Mesodermal cell (in vitro differentiated cells): ENCODE results near the gene NHS. TPM values are rescaled to one million over a fixed set of nuclear protein-coding genes. Genes with fewer than 3 reads are reported as not detected.
A peak's percentile ranks its signal among the peaks of the same experiment; 100 is the strongest.

Experiments used
- H3K27ac ChIP-seq: 2 replicates; pipeline ENCODE4 v1.7.0; 2013; ENCODE audit warnings: mild to moderate bottlenecking, low read depth, low read length, moderate library complexity; ENCODE audit not compliant: severe bottlenecking
- H3K36me3 ChIP-seq: 2 replicates; pipeline ENCODE4 v1.7.1; 2013; ENCODE audit warnings: mild to moderate bottlenecking, low read length, moderate library complexity; ENCODE audit not compliant: control insufficient read depth, insufficient read depth
- H3K4me1 ChIP-seq: one replicate; pipeline ENCODE4 v1.7.1; 2013; ENCODE audit warnings: mild to moderate bottlenecking, low read length; ENCODE audit not compliant: insufficient read depth, control insufficient read depth, poor library complexity, severe bottlenecking
- H3K4me3 ChIP-seq: 2 replicates; pipeline ENCODE4 v1.7.0; 2013; ENCODE audit warnings: low read length, control low read depth, mild to moderate bottlenecking; ENCODE audit not compliant: insufficient read depth, poor library complexity, severe bottlenecking; ENCODE audit errors: extremely low read depth
- H3K9me3 ChIP-seq: 2 replicates; pipeline ENCODE4 v1.7.1; 2013; ENCODE audit warnings: mild to moderate bottlenecking, low read length, moderate library complexity; ENCODE audit not compliant: control insufficient read depth
- WGBS, 2 experiments: methylation state at CpG; one replicate each; pipeline ENCODE4 v1.1.5; 2013; ENCODE audit warnings: missing lambda C conversion rate in 2 of 2; ENCODE audit not compliant: insufficient coverage in 2 of 2; 5-methylcytosine and 5-hydroxymethylcytosine counted together
- polyA plus RNA-seq, 2 experiments: library from polyadenylated mRNA; stranded (reverse); fragments of 50-300 nt; gene quantifications; one replicate each; pipeline ENCODE4 v1.2.3, GENCODE V29; 2013

Gene NHS
- 4.5 TPM for polyA plus RNA-seq (2013, experiment 1 of 2)
- polyA plus RNA-seq (2013, experiment 2 of 2): 4.6 TPM

- 11 to 15% methylated on average over 6 to 7 of the region's 52 CpGs for WGBS, 2 experiments
- Histone ChIP-seq H3K27ac (no peak within 1 kb of the TSS), H3K4me3 (peak within 1 kb of the TSS; percentile 47), H3K4me1 (peaks cover 7% of the 10 kb centered on the region), H3K9me3 (no peaks in the 10 kb centered on the region), H3K36me3 (no peaks in the 10 kb centered on the region)
Measured at GRCh38 chrX:17374619-17375366, at the start of gene NHS. Gene NHS, plus strand, starts transcription at chrX:17375200. Its CDS starts 558 bp downstream, at chrX:17375758.

DNA sequence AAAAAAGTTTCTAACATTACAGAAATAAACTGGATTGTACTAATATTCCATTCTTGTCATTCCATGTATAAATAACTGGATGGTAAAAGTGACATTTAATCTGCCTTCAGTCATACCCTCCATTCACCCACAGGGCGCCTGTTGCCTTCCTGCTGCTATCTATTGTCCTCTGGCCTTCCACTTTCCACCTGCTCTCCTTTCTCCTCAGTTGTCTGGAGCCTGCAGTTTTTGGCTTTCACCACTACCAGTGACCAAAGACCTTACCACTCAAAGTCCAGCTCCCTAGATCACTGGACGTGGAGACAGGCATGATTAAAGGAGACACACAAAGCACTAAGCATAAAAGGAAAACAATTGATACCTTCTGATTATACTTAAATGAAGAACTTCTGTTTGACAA lies 46.2 kb upstream of the NHS start:
- WGBS, 2 experiments: no CpG with 5 or more reads among the region's 2 CpGs
- Histone ChIP-seq H3K36me3 (no peaks in the 10 kb centered on the region), H3K9me3 (no peaks in the 10 kb centered on the region), H3K4me3 (no peak overlapping the region), H3K4me1 (no peaks in the 10 kb centered on the region), H3K27ac (no peak overlapping the region)

GRCh38 chrX:17336377-17336776 lies 38.6 kb upstream of the NHS start:
- no peaks in the 10 kb centered on the region for H3K9me3 ChIP-seq
- H3K27ac ChIP-seq: no peak overlapping the region
- H3K4me3 ChIP-seq: no peak overlapping the region
- H3K36me3 ChIP-seq: no peaks in the 10 kb centered on the region
- H3K4me1 ChIP-seq: no peaks in the 10 kb centered on the region

DNA sequence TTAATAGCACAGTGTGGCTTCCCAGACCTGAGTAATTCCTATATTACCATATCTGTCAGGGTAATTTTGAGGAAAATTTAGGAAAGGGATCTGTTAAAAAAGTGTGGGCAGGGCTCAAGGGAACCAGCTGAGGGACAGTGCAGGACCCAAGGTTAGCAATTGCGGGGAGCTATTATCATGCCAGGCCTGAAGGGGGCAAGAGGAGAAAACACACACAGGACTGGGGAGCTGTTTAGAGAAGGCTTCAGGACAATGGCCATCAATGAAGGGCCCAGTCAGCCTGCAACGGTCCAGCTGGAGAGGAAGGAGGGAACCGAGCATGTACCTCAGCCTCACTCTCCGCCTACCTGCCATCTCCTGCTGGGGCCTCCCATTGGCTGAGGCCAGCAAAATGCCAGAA lies 19.0 kb upstream of the NHS start:
- Histone ChIP-seq H3K9me3 (no peaks in the 10 kb centered on the region), H3K4me3 (no peak overlapping the region), H3K4me1 (no peaks in the 10 kb centered on the region), H3K27ac (no peak overlapping the region), H3K36me3 (no peaks in the 10 kb centered on the region)
- no CpG with 5 or more reads among the region's 4 CpGs for WGBS, 2 experiments

- Histone ChIP-seq H3K36me3 (no peaks in the 10 kb centered on the region), H3K27ac (no peak overlapping the region), H3K9me3 (no peaks in the 10 kb centered on the region), H3K4me1 (no peaks in the 10 kb centered on the region), H3K4me3 (no peak overlapping the region)
- 100% methylated on average over 1 of the region's 3 CpGs; no CpG with 5 or more reads in 1 of the 2 experiments for WGBS, 2 experiments
Measured at GRCh38 chrX:17359500-17359899, 15.5 kb upstream of the NHS start.

- Histone ChIP-seq H3K4me3 (no peak overlapping the region), H3K36me3 (no peaks in the 10 kb centered on the region), H3K4me1 (no peaks in the 10 kb centered on the region), H3K27ac (no peak overlapping the region), H3K9me3 (no peaks in the 10 kb centered on the region)
- WGBS, 2 experiments: 75 to 100% methylated on average over 1 to 5 of the region's 14 CpGs
Measured at GRCh38 chrX:17361620-17362019, 13.4 kb upstream of the NHS start.

DNA sequence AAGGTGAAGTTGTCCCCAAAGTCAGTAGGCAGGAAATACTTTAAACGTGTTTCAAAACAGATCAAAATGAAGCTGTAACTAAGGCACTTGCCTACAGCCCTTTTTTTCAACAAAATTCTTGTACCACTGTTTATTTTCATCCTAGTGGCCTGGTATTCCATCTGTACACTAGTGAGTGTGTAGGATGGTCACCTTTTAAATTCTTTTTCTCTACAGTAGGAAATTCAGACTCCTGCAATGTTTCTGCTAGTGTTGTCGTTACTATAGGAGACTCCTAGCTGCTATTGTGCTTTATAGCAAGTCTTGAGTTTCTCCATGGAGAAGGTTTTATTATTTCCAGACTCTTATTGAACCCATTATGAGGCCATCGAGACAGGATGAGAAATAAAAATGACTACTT lies 7.0 kb upstream of the NHS start:
- H3K27ac ChIP-seq: no peak overlapping the region
- H3K4me1 ChIP-seq: peaks cover 8% of the 10 kb centered on the region
- no peaks in the 10 kb centered on the region for H3K9me3 ChIP-seq
- no peak overlapping the region for H3K4me3 ChIP-seq
- no peaks in the 10 kb centered on the region for H3K36me3 ChIP-seq
- no CpG with 5 or more reads among the region's 3 CpGs for WGBS, 2 experiments

GRCh38 chrX:17369309-17369708 lies 5.7 kb upstream of the NHS start:
- H3K4me1 ChIP-seq: peaks cover 8% of the 10 kb centered on the region
- H3K4me3 ChIP-seq: no peak overlapping the region
- no peaks in the 10 kb centered on the region for H3K36me3 ChIP-seq
- no peaks in the 10 kb centered on the region for H3K9me3 ChIP-seq
- 87% methylated on average over 3 of the region's 6 CpGs; no CpG with 5 or more reads in 1 of the 2 experiments for WGBS, 2 experiments
- no peak overlapping the region for H3K27ac ChIP-seq

DNA sequence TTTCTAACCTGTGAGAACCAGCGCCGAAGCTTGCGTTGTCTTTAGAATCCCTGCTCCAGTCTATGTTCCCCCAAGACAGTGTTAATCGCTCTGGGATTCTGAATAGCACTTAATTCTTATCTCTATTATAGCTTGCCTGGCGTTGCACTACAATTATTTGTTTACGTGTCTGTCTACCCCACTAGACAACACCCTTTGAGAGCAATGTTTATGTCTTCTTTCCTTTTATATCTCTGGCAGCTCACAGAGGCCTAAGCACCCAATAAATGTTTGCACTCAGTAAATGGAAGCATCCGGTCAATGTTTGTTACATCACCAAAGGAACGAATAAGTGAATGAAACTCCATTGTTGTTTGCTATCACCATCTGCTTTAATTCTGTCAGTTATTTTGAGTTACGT lies 4.8 kb upstream of the NHS start:
- 87 to 93% methylated on average over 6 to 8 of the region's 9 CpGs for WGBS, 2 experiments
- H3K9me3 ChIP-seq: no peaks in the 10 kb centered on the region
- no peak overlapping the region for H3K4me3 ChIP-seq
- no peaks in the 10 kb centered on the region for H3K36me3 ChIP-seq
- H3K27ac ChIP-seq: no peak overlapping the region
- H3K4me1 ChIP-seq: peaks cover 8% of the 10 kb centered on the region

DNA sequence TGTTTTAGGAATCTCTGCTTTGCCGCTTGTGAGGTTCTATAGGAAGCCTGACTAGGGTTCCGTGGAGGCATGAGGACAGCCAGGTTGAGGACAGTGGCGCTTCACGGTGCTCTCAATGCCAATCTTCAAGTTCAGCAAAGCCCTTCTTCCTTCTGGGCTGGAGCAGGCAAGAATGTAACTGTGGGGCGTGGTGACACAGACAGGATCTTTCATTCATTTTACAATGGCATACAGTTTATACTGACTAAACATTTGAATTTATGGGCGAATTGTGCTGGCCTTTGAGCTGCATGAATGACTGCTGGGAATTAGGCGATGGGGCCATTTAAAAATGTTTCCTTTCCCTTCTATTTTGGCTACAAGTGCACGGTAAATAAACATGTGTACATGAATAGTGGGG lies 2.9 kb upstream of the NHS start:
- Histone ChIP-seq H3K4me1 (peaks cover 8% of the 10 kb centered on the region), H3K36me3 (no peaks in the 10 kb centered on the region), H3K9me3 (no peaks in the 10 kb centered on the region), H3K27ac (no peak overlapping the region), H3K4me3 (no peak overlapping the region)
- WGBS, 2 experiments: 92% methylated on average over 4 of the region's 8 CpGs; no CpG with 5 or more reads in 1 of the 2 experiments

- Histone ChIP-seq H3K4me3 (no peak overlapping the region), H3K27ac (no peak overlapping the region), H3K9me3 (no peaks in the 10 kb centered on the region), H3K4me1 (peaks cover 7% of the 10 kb centered on the region), H3K36me3 (no peaks in the 10 kb centered on the region)
- no CpG with 5 or more reads among the region's 3 CpGs for WGBS, 2 experiments
Measured at GRCh38 chrX:17373337-17373736, 1.7 kb upstream of the NHS start.
